SK-N-SH (cell line): Measurements from ENCODE around the gene MRPL9. TPM values are rescaled to one million over a fixed set of nuclear protein-coding genes. Genes with fewer than 3 reads are reported as not detected.
A peak's percentile ranks its signal among the peaks of the same experiment; 100 is the strongest.

Experiments
- CTCF ChIA-PET: fragments of 300-600, 350-600 bp; formaldehyde crosslinking; extraction: SDS; loops from one replicate; lab custom pipeline; 2021; lab: Yijun Ruan, JAX
- POLR2A ChIA-PET: fragments of 350-600 bp; sonication (Branson Sonifier 250); formaldehyde crosslinking; extraction: SDS; loops from one replicate; lab custom pipeline; 2020; ENCODE audit warnings: antibody characterized with exemption, inconsistent platforms; lab: Yijun Ruan, JAX
- DNase-seq: peaks from one replicate; pipeline ENCODE4 v3.0.0; 2012
- H2AFZ ChIP-seq: fragments of 200-600 bp; sonication (generic); 2 replicates; pipeline ENCODE4 v1.8.1; 2016; ENCODE audit warnings: antibody characterized with exemption, mild to moderate bottlenecking, low read depth
- H3F3A ChIP-seq: fragments of 200-600 bp; sonication (generic); replicated peaks from 2 replicates; pipeline ENCODE3; 2016; ENCODE audit warnings: antibody characterized with exemption, mild to moderate bottlenecking; ENCODE audit not compliant: insufficient read depth
- H3K27ac ChIP-seq, 2 experiments: fragments of 200-500 bp in 1 of 2; fragments of 200-600 bp in 1 of 2; sonication (Bioruptor generic) in 1 of 2; sonication (generic), shearing (Covaris generic) in 1 of 2; 2 replicates each; pipeline versions ENCODE4 v1.5.1 to v1.6.1; 2014 to 2016; ENCODE audit warnings: low read depth in 2 of 2, inconsistent platforms in 1 of 2, low read length in 1 of 2, mild to moderate bottlenecking in 1 of 2, mixed read lengths in 1 of 2
- H3K27me3 ChIP-seq: fragments of 200-600 bp; sonication (generic), shearing (Covaris generic); 2 replicates; pipeline ENCODE4 v1.6.1; 2016; ENCODE audit warnings: mixed run types; ENCODE audit not compliant: insufficient read depth
- H3K36me3 ChIP-seq, 2 experiments: fragments of 200-500 bp in 1 of 2; fragments of 200-600 bp in 1 of 2; sonication (Bioruptor generic) in 1 of 2; sonication (generic) in 1 of 2; replicated peaks in 1 of 2; 2 replicates each; pipeline versions ENCODE3 to v1.5.1; 2014 to 2016; ENCODE audit warnings: low read length in 1 of 2, mild to moderate bottlenecking in 1 of 2; ENCODE audit not compliant: insufficient read depth in 2 of 2, control insufficient read depth in 1 of 2
- H3K4me1 ChIP-seq, 2 experiments: fragments of 200-500 bp in 1 of 2; fragments of 200-600 bp in 1 of 2; sonication (Bioruptor generic) in 1 of 2; sonication (generic), shearing (Covaris generic) in 1 of 2; 2 replicates each; pipeline versions ENCODE4 v1.5.1 to v1.6.1; 2014 to 2016; ENCODE audit warnings: low read depth in 1 of 2, low read length in 1 of 2, mixed run types in 1 of 2; ENCODE audit not compliant: insufficient read depth in 2 of 2, control insufficient read depth in 1 of 2
- H3K4me2 ChIP-seq: fragments of 200-600 bp; sonication (generic), shearing (Covaris generic); 2 replicates; pipeline ENCODE4 v1.6.1; 2017; ENCODE audit warnings: mixed run types
- H3K4me3 ChIP-seq, 2 experiments: fragments of 200-500 bp in 1 of 2; fragments of 200-600 bp in 1 of 2; sonication (Bioruptor generic) in 1 of 2; sonication (generic), shearing (Covaris generic) in 1 of 2; 2 replicates each; pipeline versions ENCODE4 v1.5.1 to v1.8.1; 2014 to 2016; ENCODE audit warnings: low read depth in 2 of 2, inconsistent platforms in 1 of 2, low read length in 1 of 2, mild to moderate bottlenecking in 1 of 2, mixed read lengths in 1 of 2, moderate library complexity in 1 of 2
- H3K79me2 ChIP-seq: fragments of 200-600 bp; sonication (generic); 2 replicates; pipeline ENCODE4 v1.8.1; 2017; ENCODE audit warnings: mild to moderate bottlenecking; ENCODE audit not compliant: insufficient read depth
- H3K9ac ChIP-seq: fragments of 200-600 bp; sonication (generic); 2 replicates; pipeline ENCODE4 v1.6.1; 2017; ENCODE audit warnings: mixed run types
- H3K9me2 ChIP-seq: fragments of 200-600 bp; sonication (generic); 2 replicates; pipeline ENCODE4 v1.6.1; 2017; ENCODE audit warnings: mixed run types
- H3K9me3 ChIP-seq: fragments of 200-600 bp; sonication (generic); 2 replicates; pipeline ENCODE4 v1.6.1; 2017; ENCODE audit warnings: mixed run types, mild to moderate bottlenecking, moderate library complexity
- H4K20me1 ChIP-seq: fragments of 200-600 bp; sonication (generic); 2 replicates; pipeline ENCODE4 v1.6.1; 2017; ENCODE audit warnings: mild to moderate bottlenecking, mixed run types; ENCODE audit not compliant: insufficient read depth
- CHD2 ChIP-seq: fragments of 150-350 bp; IDR thresholded peaks from 2 replicates; pipeline ENCODE4 v1.6.1; 2018; ENCODE audit warnings: low read length; ENCODE audit not compliant: partially characterized antibody
- ELF1 ChIP-seq: IDR thresholded peaks from 2 replicates; pipeline ENCODE4 v1.4.0; 2012
- EP300 ChIP-seq, 2 experiments: IDR thresholded peaks; 2 replicates each; pipeline versions ENCODE4 v1.4.0 to v1.6.1; 2012; ENCODE audit warnings: borderline replicate concordance in 1 of 2, low read depth in 1 of 2, low read length in 1 of 2
- FOSL2 ChIP-seq: IDR thresholded peaks from 2 replicates; pipeline ENCODE4 v1.4.0; 2012; ENCODE audit warnings: low read depth, mild to moderate bottlenecking, moderate library complexity, borderline replicate concordance
- JUND ChIP-seq: IDR thresholded peaks from 2 replicates; pipeline ENCODE4 v1.4.0; 2012
- MAX ChIP-seq: IDR thresholded peaks from 2 replicates; pipeline ENCODE4 v1.4.0; 2012; ENCODE audit warnings: low read depth
- MEF2A ChIP-seq: IDR thresholded peaks from 2 replicates; pipeline ENCODE4 v1.4.0; 2012; ENCODE audit warnings: low read depth, borderline replicate concordance
- NRF1 ChIP-seq: IDR thresholded peaks from 2 replicates; pipeline ENCODE4 v1.6.1; 2012; ENCODE audit warnings: low read depth, mild to moderate bottlenecking, low read length
- RAD21 ChIP-seq: IDR thresholded peaks from 2 replicates; pipeline ENCODE4 v1.6.1; 2012; ENCODE audit warnings: mild to moderate bottlenecking, low read length
- REST ChIP-seq: IDR thresholded peaks from 2 replicates; pipeline ENCODE4 v1.6.1; 2012; ENCODE audit warnings: mild to moderate bottlenecking, low read depth, low read length, moderate library complexity
- RFX5 ChIP-seq: IDR thresholded peaks from 2 replicates; pipeline ENCODE4 v1.6.1; 2012; ENCODE audit warnings: mild to moderate bottlenecking, improper control_type of control experiment, low read length
- RXRA ChIP-seq: IDR thresholded peaks from 2 replicates; pipeline ENCODE4 v1.4.0; 2012; ENCODE audit warnings: low read depth, mild to moderate bottlenecking, borderline replicate concordance
- SIN3A ChIP-seq: IDR thresholded peaks from 2 replicates; pipeline ENCODE4 v1.6.1; 2012; ENCODE audit warnings: low read depth, mild to moderate bottlenecking, low read length, moderate library complexity, borderline replicate concordance
- SMC3 ChIP-seq: IDR thresholded peaks from 2 replicates; pipeline ENCODE4 v1.6.1; 2012; ENCODE audit warnings: low read depth, low read length, improper control_type of control experiment
- TEAD4 ChIP-seq: IDR thresholded peaks from 2 replicates; pipeline ENCODE4 v1.4.0; 2012; ENCODE audit warnings: mild to moderate bottlenecking, borderline replicate concordance; ENCODE audit not compliant: insufficient read depth
- USF1 ChIP-seq: IDR thresholded peaks from 2 replicates; pipeline ENCODE4 v1.4.0; 2012; ENCODE audit warnings: low read depth, borderline replicate concordance
- USF2 ChIP-seq: fragments of 150-350 bp; IDR thresholded peaks from 2 replicates; pipeline ENCODE4 v1.6.1; 2017; ENCODE audit warnings: antibody characterized with exemption, low read length, low read depth, borderline replicate concordance
- WGBS: methylation state at CpG from one replicate; pipeline ENCODE4 v1.1.6; 2017; ENCODE audit warnings: low lambda C conversion rate; 5-methylcytosine and 5-hydroxymethylcytosine counted together
- polyA plus RNA-seq, 3 experiments: library from polyadenylated mRNA; depleted of rRNA; stranded (reverse); fragments of >200 nt; gene quantifications; 2 replicates each; pipeline ENCODE4 v1.2.3, GENCODE V29; 2012
- TF ChIP-seq, protein P1 (sequence below): fragments of 150-350 bp; IDR thresholded peaks from 2 replicates; pipeline ENCODE4 v1.6.1; 2016; ENCODE audit warnings: mild to moderate bottlenecking, low read depth, low read length
- TF ChIP-seq, protein P2 (sequence below): fragments of 200-600 bp; sonication (generic); IDR thresholded peaks from 2 replicates; pipeline ENCODE4 v1.6.1; 2017; ENCODE audit warnings: antibody characterized with exemption, mild to moderate bottlenecking, moderate library complexity

MRPL9 gene
- polyA plus RNA-seq, 1 of the 3 experiments (the other 2 are of a cell fraction) = 76.2 TPM

DNA sequence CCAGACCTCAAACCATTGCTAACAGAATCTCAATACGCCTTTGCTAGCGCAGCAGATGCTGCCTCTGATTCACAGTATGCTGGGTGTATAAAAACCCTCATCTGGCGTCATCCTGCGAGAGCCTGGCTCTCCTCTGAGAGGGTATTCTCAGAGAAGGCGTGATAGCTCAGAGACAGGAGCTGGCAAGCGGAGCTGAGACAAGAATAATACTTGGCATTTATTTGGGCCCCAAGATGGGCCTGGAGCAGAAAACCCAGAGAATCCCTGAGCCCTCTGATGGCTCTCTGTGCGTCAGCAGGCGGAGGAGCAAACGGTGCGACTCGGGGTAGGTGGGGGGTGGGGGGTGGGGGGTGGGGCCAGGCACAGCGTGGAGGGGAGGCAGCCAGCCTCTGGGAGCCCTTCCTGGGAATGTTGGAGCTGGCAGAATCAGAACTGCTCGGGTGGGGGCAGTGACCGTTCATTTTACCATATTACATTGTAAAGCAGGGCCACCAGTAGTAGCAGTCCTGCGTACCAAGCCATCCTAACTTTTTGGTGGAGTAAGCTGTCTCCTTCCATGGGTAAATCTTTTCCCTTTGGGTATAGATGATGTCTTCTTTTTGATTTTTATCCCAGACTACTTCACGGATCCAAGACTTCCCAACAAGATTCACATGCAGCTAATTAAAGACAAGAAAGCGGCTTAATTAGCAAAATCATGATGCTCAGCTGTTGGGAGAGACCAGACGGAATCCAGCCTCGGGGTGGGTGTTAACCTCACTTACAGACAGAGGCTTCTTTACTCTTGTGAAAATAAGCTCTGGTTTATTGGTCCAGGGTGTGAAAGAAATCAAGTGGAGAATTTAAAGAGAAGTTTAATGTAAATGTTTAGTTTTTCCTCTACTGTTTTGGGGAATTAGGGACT is 34.9 kb downstream of the MRPL9 start:
- peak; percentile 77 for DNase-seq
- H3K9ac ChIP-seq = no peak overlapping the region
- H3K9me2 ChIP-seq = no peaks in the 10 kb centered on the region
- H3K27me3 ChIP-seq = no peaks in the 10 kb centered on the region
- H3K79me2 ChIP-seq = no peaks in the 10 kb centered on the region
- no peak overlapping the region for H2AFZ ChIP-seq
- H3K27ac ChIP-seq = peak overlapping the region in 1 of 2 experiments; percentile 78; a peak in 2 of 4 replicates
- CTCF ChIA-PET = interaction anchor here (0.8 to 4.9 kb wide), 13 partner anchors 8 to 1541 kb away, joined by 3 to 54 read pairs (median 5); partner anchors contain the start of genes CELF3 and MRPL9
- H3K9me3 ChIP-seq = no peaks in the 10 kb centered on the region
- no peak overlapping the region for H3K4me2 ChIP-seq
- H3K4me3 ChIP-seq = peak overlapping the region in 1 of 2 experiments; percentile 6; a peak in 1 of 4 replicates
- no peaks in the 10 kb centered on the region for H3K36me3 ChIP-seq
- H3K4me1 ChIP-seq = peaks cover 0 to 26% of the 10 kb centered on the region in 2 experiments; a peak in 2 of 4 replicates
- 47% methylated on average over 11 of the region's 19 CpGs for WGBS
- no peaks in the 10 kb centered on the region for H3F3A ChIP-seq
- no peaks in the 10 kb centered on the region for H4K20me1 ChIP-seq
- TF ChIP-seq NRF1 = no peak
- TF ChIP-seq SMC3 = peak; percentile 16; the same call in 1 of the 2 replicates
- no peak for TF ChIP-seq TEAD4
- TF ChIP-seq REST = no peak
- 0 out of 4 replicates have a peak, but pooled peaks of 1 of the 2 experiments have one; percentile 46 for TF ChIP-seq EP300 (IDR thresholded peaks at IDR 0.05; ENCODE audit: borderline replicate concordance in 1 of 2, low read depth in 1 of 2, low read length in 1 of 2)
- TF ChIP-seq RXRA = no peak
- TF ChIP-seq, protein P1, sequence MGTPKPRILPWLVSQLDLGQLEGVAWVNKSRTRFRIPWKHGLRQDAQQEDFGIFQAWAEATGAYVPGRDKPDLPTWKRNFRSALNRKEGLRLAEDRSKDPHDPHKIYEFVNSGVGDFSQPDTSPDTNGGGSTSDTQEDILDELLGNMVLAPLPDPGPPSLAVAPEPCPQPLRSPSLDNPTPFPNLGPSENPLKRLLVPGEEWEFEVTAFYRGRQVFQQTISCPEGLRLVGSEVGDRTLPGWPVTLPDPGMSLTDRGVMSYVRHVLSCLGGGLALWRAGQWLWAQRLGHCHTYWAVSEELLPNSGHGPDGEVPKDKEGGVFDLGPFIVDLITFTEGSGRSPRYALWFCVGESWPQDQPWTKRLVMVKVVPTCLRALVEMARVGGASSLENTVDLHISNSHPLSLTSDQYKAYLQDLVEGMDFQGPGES = no peak
- TF ChIP-seq, protein P2, sequence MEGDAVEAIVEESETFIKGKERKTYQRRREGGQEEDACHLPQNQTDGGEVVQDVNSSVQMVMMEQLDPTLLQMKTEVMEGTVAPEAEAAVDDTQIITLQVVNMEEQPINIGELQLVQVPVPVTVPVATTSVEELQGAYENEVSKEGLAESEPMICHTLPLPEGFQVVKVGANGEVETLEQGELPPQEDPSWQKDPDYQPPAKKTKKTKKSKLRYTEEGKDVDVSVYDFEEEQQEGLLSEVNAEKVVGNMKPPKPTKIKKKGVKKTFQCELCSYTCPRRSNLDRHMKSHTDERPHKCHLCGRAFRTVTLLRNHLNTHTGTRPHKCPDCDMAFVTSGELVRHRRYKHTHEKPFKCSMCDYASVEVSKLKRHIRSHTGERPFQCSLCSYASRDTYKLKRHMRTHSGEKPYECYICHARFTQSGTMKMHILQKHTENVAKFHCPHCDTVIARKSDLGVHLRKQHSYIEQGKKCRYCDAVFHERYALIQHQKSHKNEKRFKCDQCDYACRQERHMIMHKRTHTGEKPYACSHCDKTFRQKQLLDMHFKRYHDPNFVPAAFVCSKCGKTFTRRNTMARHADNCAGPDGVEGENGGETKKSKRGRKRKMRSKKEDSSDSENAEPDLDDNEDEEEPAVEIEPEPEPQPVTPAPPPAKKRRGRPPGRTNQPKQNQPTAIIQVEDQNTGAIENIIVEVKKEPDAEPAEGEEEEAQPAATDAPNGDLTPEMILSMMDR = no peak
- no peak for TF ChIP-seq FOSL2
- TF ChIP-seq USF1 = no peak
- TF ChIP-seq MAX = no peak
- no peak for TF ChIP-seq MEF2A
- TF ChIP-seq JUND = no peak
- no peak for TF ChIP-seq USF2
- TF ChIP-seq ELF1 = no peak
- peak; percentile 17; the same call in 1 of the 2 replicates for TF ChIP-seq RAD21
- TF ChIP-seq SIN3A = no peak
- TF ChIP-seq RFX5 = no peak
- peak; percentile 14 for TF ChIP-seq CHD2
- TF ChIP-seq, all 33 proteins: peak for 4
- POLR2A ChIA-PET = interaction anchor here (0.6 to 2.7 kb wide), 5 partner anchors 12 to 116 kb away, joined by 3 to 24 read pairs (median 6); partner anchors contain the start of genes CELF3, MRPL9 and SNX27
